PC-9 (cell line): Measurements from ENCODE around the gene HLA-C.

Experiments used
- CTCF ChIP-seq: fragments of 200-600 bp; sonication (generic); conservative IDR thresholded peaks from 2 replicates; pipeline ENCODE4 v1.6.1; 2017; ENCODE audit warnings: mixed run types, antibody characterized with exemption, mild to moderate bottlenecking, moderate library complexity
- EZH2 ChIP-seq: fragments of 200-600 bp; sonication (generic); IDR thresholded peaks from 2 replicates; pipeline ENCODE4 v1.8.0; 2017; ENCODE audit warnings: antibody characterized with exemption, low read depth

GRCh38 chr6:31271641-31272357 lies at the start of gene HLA-C:
- no peak for TF ChIP-seq CTCF
- TF ChIP-seq EZH2 = no peak
